Epidermal melanocyte (primary cell): ENCODE data around the gene PER3.

ENCODE experiments used
- DNase-seq: peaks from one replicate; pipeline ENCODE4 v3.0.0; 2011; ENCODE audit warnings: low spot score; ENCODE audit not compliant: insufficient read length

PER3 gene

GRCh38 chr1:7783826-7784491 lies at the start of gene PER3:
PER3 (plus strand) TSS chr1:7784291; CDS start chr1:7784878, 587 bp downstream.
- peak; percentile 89 for DNase-seq

- no peak for DNase-seq
These were observed 46.0 kb upstream of the PER3 start for GRCh38 chr1:7738044-7738443.

GRCh38 chr1:7743346-7743745 lies 40.7 kb upstream of the PER3 start:
- DNase-seq: no peak

GRCh38 chr1:7744882-7745281 lies 39.2 kb upstream of the PER3 start:
- DNase-seq: no peak

- DNase-seq: no peak
These were observed 38.3 kb upstream of the PER3 start for GRCh38 chr1:7745783-7746182.

GRCh38 chr1:7747605-7748004 lies 36.5 kb upstream of the PER3 start:
- no peak for DNase-seq

GRCh38 chr1:7749126-7749525 lies 35.0 kb upstream of the PER3 start:
- DNase-seq: no peak

- DNase-seq: no peak
These were observed 32.9 kb upstream of the PER3 start for GRCh38 chr1:7751174-7751573.

- DNase-seq: no peak
These were observed 31.3 kb upstream of the PER3 start for GRCh38 chr1:7752512-7753417.

GRCh38 chr1:7753641-7754040 lies 30.4 kb upstream of the PER3 start:
- DNase-seq: no peak

GRCh38 chr1:7754234-7754633 lies 29.9 kb upstream of the PER3 start:
- no peak for DNase-seq

- DNase-seq: no peak
These were observed 28.6 kb upstream of the PER3 start for GRCh38 chr1:7755448-7755847.

GRCh38 chr1:7760245-7760644 lies 23.8 kb upstream of the PER3 start:
- no peak for DNase-seq

GRCh38 chr1:7761103-7761502 lies 23.0 kb upstream of the PER3 start:
- no peak for DNase-seq

GRCh38 chr1:7767176-7767575 lies 16.9 kb upstream of the PER3 start:
- DNase-seq: no peak

GRCh38 chr1:7768583-7768982 lies 15.5 kb upstream of the PER3 start:
- DNase-seq: no peak

- DNase-seq: no peak
These were observed 14.2 kb upstream of the PER3 start for GRCh38 chr1:7769673-7770412.

- DNase-seq: no peak
These were observed 13.5 kb upstream of the PER3 start for GRCh38 chr1:7770669-7770996.

GRCh38 chr1:7770997-7771822 lies 12.9 kb upstream of the PER3 start, which contains the start of gene VAMP3:
VAMP3 (plus strand) TSS chr1:7771296; CDS start chr1:7771384, 88 bp downstream.
- peak; percentile 93 for DNase-seq

- DNase-seq: no peak
These were observed 12.2 kb upstream of the PER3 start for GRCh38 chr1:7771823-7772299.

GRCh38 chr1:7777591-7777990 lies 6.5 kb upstream of the PER3 start:
- DNase-seq: no peak
